Measurements from ENCODE around the gene RTCB. TPM values are rescaled to one million over a fixed set of nuclear protein-coding genes. Genes with fewer than 3 reads are reported as not detected.

Gene RTCB
- polyA plus RNA-seq, 6 donors from 2014 or later, result 105 to 139 (median 130) TPM

DNA sequence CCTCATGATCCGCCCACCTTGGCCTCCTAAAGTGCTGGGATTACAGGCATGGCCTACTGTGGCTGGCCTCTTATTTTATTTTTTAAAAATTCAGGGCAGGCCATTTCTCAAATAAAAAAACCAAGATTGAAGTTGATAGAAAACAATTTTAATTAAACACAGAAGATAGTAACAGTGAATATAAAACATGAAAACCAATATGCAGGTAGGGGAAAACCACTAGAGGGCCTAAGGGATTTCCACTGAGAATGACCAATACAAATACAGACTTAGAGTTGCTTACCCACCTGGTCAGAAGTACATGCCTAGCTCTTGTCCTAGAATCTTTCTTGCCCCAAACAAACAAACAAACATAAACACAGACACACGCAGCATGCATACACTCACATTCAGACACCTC lies 1.7 kb upstream of the RTCB start:
- Mint-ChIP-seq H3K36me3 (no peaks in the 10 kb centered on the region), H3K4me3 (peak overlapping the region in 1 of 8 donors; percentile 96), H3K27ac (no peak overlapping the region), H3K27me3 (peaks cover 20 to 24% (median 24%) of the 10 kb centered on the region in 3 donors), H3K4me1 (peaks cover 10 to 33% (median 21%) of the 10 kb centered on the region in 3 donors), H3K9me3 (peaks cover 0 to 1% (median 0%) of the 10 kb centered on the region in 7 donors)
- no peak for ATAC-seq (ENCODE audit: low read depth in 2 of 2)
- DNase-seq, result no peak

GRCh38 chr22:32411402-32411801 lies 645 bp downstream of the RTCB start:
- ATAC-seq (ENCODE audit: low read depth in 2 of 2) (no peak), DNase-seq (no peak)
- Mint-ChIP-seq H3K9me3 (peaks cover 0 to 1% (median 0%) of the 10 kb centered on the region in 7 donors), H3K36me3 (peaks cover 0 to 5% of the 10 kb centered on the region in 2 donors), H3K4me3 (peak overlapping the region; percentile 90 to 99 (median 96)), H3K27me3 (peaks cover 4 to 11% (median 9%) of the 10 kb centered on the region in 3 donors), H3K4me1 (peaks cover 27 to 55% (median 35%) of the 10 kb centered on the region in 3 donors), H3K27ac (peak overlapping the region; percentile 58 to 97 (median 94))

- Mint-ChIP-seq H3K27ac (peak overlapping the region in 4 of 6 donors; percentile 51 to 97 (median 80)), H3K36me3 (peaks cover 0 to 11% of the 10 kb centered on the region in 2 donors), H3K9me3 (peaks cover 0 to 1% (median 0%) of the 10 kb centered on the region in 7 donors), H3K4me3 (peak overlapping the region; percentile 90 to 99 (median 96)), H3K27me3 (peaks cover 0 to 7% (median 6%) of the 10 kb centered on the region in 3 donors), H3K4me1 (peaks cover 27 to 64% (median 38%) of the 10 kb centered on the region in 3 donors)
- DNase-seq (no peak), ATAC-seq (ENCODE audit: low read depth in 2 of 2) (no peak)
These were observed 1.6 kb downstream of the RTCB start for GRCh38 chr22:32410459-32410858.

DNA sequence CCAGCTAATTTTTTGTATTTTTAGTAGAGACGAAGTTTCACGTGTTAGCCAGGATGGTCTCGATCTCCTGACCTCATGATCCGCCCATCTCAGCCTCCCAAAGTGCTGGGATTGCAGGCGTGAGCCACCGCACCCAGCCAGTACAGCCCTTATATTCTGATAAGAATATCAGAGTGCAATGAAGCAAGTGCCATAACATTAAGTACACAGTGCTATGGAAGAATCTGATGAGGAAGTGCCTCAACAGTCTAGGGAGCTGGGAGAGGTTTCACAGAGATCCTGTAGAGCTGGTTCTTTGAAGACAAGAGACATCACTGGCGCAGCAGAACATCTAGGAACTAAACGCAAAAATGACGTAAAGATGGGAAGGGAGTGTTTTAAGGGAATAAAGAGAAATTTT lies 2.1 kb downstream of the RTCB start:
- no peak for ATAC-seq (ENCODE audit: low read depth in 2 of 2)
- peaks cover 0 to 12% of the 10 kb centered on the region in 2 donors for H3K36me3 Mint-ChIP-seq
- peak overlapping the region in 5 of 6 donors; percentile 13 to 92 (median 60) for H3K27ac Mint-ChIP-seq
- peaks cover 0 to 2% (median 1%) of the 10 kb centered on the region in 3 donors for H3K27me3 Mint-ChIP-seq
- peak overlapping the region; percentile 53 to 98 (median 95) for H3K4me3 Mint-ChIP-seq
- H3K4me1 Mint-ChIP-seq, result peaks cover 27 to 64% (median 38%) of the 10 kb centered on the region in 3 donors
- H3K9me3 Mint-ChIP-seq, result peaks cover 0 to 1% (median 0%) of the 10 kb centered on the region in 7 donors
- no peak for DNase-seq

DNA sequence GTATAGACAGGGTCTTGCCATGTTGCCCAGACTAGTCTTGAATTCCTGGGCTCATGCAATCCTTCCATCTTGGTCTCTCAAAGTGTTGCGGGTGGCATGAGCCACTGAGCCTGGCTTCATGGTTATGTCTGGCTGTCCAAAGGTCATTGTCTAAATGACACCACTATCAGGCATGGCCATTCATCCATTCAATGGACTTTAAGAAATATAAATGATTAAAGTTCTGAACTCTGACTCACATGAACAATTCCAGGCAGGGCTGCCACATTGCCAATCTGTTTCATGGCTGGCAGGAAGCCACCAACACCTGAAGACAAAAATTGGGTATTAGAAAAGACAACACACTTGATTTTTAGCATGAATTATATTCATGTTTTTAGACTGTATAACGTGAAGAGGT lies 4.1 kb downstream of the RTCB start:
- H3K27ac Mint-ChIP-seq, result peak overlapping the region; percentile 22 to 89 (median 82)
- peaks cover 0 to 1% (median 0%) of the 10 kb centered on the region in 7 donors for H3K9me3 Mint-ChIP-seq
- DNase-seq (no peak), ATAC-seq (ENCODE audit: low read depth in 2 of 2) (no peak)
- peak overlapping the region in 6 of 8 donors; percentile 35 to 76 (median 60) for H3K4me3 Mint-ChIP-seq
- H3K27me3 Mint-ChIP-seq, result no peaks in the 10 kb centered on the region
- H3K36me3 Mint-ChIP-seq, result peaks cover 8 to 19% of the 10 kb centered on the region in 2 donors
- H3K4me1 Mint-ChIP-seq, result peaks cover 27 to 66% (median 38%) of the 10 kb centered on the region in 3 donors

DNA sequence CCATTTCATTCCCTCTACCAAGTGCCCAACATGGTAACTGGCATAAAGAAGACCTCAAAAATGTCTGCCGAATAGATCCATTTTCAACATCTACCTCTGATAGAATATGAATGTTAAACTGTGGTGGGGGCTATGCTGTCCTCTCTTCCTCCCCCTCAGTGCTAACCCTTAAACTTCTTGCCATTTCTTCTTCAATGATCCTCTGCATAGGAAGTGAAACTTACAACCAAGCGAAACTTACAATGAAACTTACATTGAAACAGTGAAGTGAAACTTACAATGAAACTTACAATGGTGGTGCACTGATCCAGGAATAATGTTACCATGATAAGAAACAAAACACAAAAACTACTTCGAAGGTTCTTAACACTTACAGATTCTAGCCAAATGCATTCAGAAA lies 4.7 kb downstream of the RTCB start:
- no peaks in the 10 kb centered on the region for H3K27me3 Mint-ChIP-seq
- H3K9me3 Mint-ChIP-seq, result peaks cover 0 to 1% (median 0%) of the 10 kb centered on the region in 7 donors
- H3K36me3 Mint-ChIP-seq, result peaks cover 8 to 19% of the 10 kb centered on the region in 2 donors
- peak; percentile 78 for DNase-seq
- H3K4me3 Mint-ChIP-seq, result peak overlapping the region; percentile 14 to 76 (median 34)
- peaks cover 27 to 60% (median 38%) of the 10 kb centered on the region in 3 donors for H3K4me1 Mint-ChIP-seq
- peak overlapping the region; percentile 22 to 89 (median 83) for H3K27ac Mint-ChIP-seq
- peak; percentile 86 for ATAC-seq (ENCODE audit: low read depth in 2 of 2)

GRCh38 chr22:32404021-32404420 lies 8.0 kb downstream of the RTCB start:
- no peak for DNase-seq
- H3K4me1 Mint-ChIP-seq, result peaks cover 20 to 36% (median 24%) of the 10 kb centered on the region in 3 donors

GRCh38 chr22:32401486-32401885 lies 10.6 kb downstream of the RTCB start:
- Mint-ChIP-seq H3K9me3 (no peaks in the 10 kb centered on the region), H3K27me3 (no peaks in the 10 kb centered on the region), H3K27ac (no peak overlapping the region), H3K4me3 (no peak overlapping the region), H3K36me3 (peaks cover 24 to 42% of the 10 kb centered on the region in 2 donors), H3K4me1 (peaks cover 3 to 13% (median 5%) of the 10 kb centered on the region in 3 donors)
- ATAC-seq (ENCODE audit: low read depth in 2 of 2) (no peak), DNase-seq (no peak)

More at GRCh38 chr22:32404021-32404420, 8.0 kb downstream of the RTCB start:
- ATAC-seq (ENCODE audit: low read depth in 2 of 2), result no peak
- Mint-ChIP-seq H3K9me3 (peaks cover 0 to 1% (median 0%) of the 10 kb centered on the region in 7 donors), H3K27ac (no peak overlapping the region), H3K27me3 (no peaks in the 10 kb centered on the region), H3K36me3 (peaks cover 24 to 37% of the 10 kb centered on the region in 2 donors), H3K4me3 (no peak overlapping the region)

DNA sequence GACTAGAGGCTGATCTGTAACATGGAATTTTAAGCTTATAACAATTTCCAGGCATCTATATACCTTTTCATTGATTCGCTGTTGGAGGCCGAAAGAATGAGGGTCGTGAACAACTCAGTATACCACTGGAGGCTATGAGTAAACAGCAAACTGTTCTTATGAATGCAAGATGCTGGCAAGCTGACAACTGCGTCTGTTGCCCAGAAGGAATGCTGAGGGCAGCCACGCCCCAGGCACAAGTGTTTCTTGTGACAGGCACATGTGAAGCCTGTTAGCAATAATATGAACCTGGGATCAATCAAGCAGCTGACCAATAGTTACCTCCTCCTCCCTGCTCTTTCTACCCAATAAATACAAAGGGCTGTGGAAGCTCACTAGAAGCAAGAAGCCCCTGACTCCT lies 15.3 kb downstream of the RTCB start:
- no peak for ATAC-seq (ENCODE audit: low read depth in 2 of 2)
- H3K27me3 Mint-ChIP-seq, result no peaks in the 10 kb centered on the region
- H3K36me3 Mint-ChIP-seq, result peaks cover 34 to 47% of the 10 kb centered on the region in 2 donors
- H3K9me3 Mint-ChIP-seq, result no peaks in the 10 kb centered on the region
- no peak for DNase-seq
- peaks cover 0 to 8% (median 0%) of the 10 kb centered on the region in 3 donors for H3K4me1 Mint-ChIP-seq
- no peak overlapping the region for H3K4me3 Mint-ChIP-seq
- H3K27ac Mint-ChIP-seq, result no peak overlapping the region

DNA sequence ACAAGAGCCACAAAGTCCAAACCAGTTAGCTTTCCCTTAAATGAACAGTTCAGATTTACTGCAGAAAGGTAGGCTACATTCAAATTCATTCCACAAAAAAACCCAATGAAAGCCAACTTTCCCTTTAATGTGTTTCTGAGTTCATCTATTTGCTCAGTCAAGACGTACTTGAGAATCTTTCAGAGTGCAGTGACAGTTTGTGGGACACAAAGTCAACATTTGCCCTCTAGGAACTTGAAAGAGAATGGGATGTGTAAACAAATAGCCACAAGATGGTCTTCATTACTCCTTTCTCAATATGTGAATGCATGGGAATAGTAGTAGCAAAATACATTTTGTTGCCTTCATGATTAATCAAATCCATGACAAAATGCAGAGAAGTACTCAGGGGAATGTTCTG lies 15.8 kb downstream of the RTCB start:
- no peak overlapping the region for H3K27ac Mint-ChIP-seq
- H3K9me3 Mint-ChIP-seq, result no peaks in the 10 kb centered on the region
- no peak overlapping the region for H3K4me3 Mint-ChIP-seq
- H3K4me1 Mint-ChIP-seq, result peaks cover 0 to 8% (median 0%) of the 10 kb centered on the region in 3 donors
- ATAC-seq (ENCODE audit: low read depth in 2 of 2) (no peak), DNase-seq (no peak)
- no peaks in the 10 kb centered on the region for H3K27me3 Mint-ChIP-seq
- H3K36me3 Mint-ChIP-seq, result peaks cover 34 to 44% of the 10 kb centered on the region in 2 donors

- H3K27ac Mint-ChIP-seq, result peak overlapping the region in 1 of 6 donors; percentile 38
- DNase-seq (no peak), ATAC-seq (ENCODE audit: low read depth in 2 of 2) (no peak)
- no peaks in the 10 kb centered on the region for H3K27me3 Mint-ChIP-seq
- no peak overlapping the region for H3K4me3 Mint-ChIP-seq
- peaks cover 0 to 8% (median 0%) of the 10 kb centered on the region in 3 donors for H3K4me1 Mint-ChIP-seq
- H3K9me3 Mint-ChIP-seq, result no peaks in the 10 kb centered on the region
- H3K36me3 Mint-ChIP-seq, result peaks cover 29 to 40% of the 10 kb centered on the region in 2 donors
These were observed 16.9 kb downstream of the RTCB start for GRCh38 chr22:32395107-32395506.

DNA sequence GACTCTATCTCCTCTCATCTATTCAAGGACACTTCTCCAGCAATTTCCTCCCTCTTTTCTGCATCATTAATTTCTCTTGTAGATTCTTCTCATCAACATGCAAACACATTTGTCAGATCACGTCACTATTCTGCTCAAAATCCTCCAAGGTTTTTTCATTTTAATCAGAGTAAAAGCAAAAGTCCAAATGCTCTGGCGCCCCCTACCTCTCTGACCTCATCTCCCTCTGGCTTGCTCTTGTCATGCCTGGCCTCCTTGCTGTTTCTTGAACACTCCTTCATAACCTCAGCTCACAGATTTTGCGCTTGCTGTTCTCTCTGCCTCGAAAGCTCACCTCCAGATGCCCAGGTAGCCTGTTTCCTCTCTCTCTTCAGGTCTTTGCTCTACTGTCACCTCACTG lies 22.4 kb downstream of the RTCB start:
- no peaks in the 10 kb centered on the region for H3K9me3 Mint-ChIP-seq
- H3K4me1 Mint-ChIP-seq, result peaks cover 0 to 4% (median 0%) of the 10 kb centered on the region in 3 donors
- H3K36me3 Mint-ChIP-seq, result peaks cover 24 to 33% of the 10 kb centered on the region in 2 donors
- H3K27ac Mint-ChIP-seq, result peak overlapping the region in 3 of 6 donors; percentile 14 to 72 (median 59)
- H3K27me3 Mint-ChIP-seq, result no peaks in the 10 kb centered on the region
- DNase-seq, result no peak
- no peak for ATAC-seq (ENCODE audit: low read depth in 2 of 2)
- peak overlapping the region in 1 of 8 donors; percentile 25 for H3K4me3 Mint-ChIP-seq

GRCh38 chr22:32385681-32386080 lies 26.4 kb downstream of the RTCB start:
- Mint-ChIP-seq H3K4me3 (no peak overlapping the region), H3K9me3 (no peaks in the 10 kb centered on the region), H3K27ac (peak overlapping the region in 2 of 6 donors; percentile 21 to 65), H3K27me3 (no peaks in the 10 kb centered on the region), H3K36me3 (peaks cover 10 to 25% of the 10 kb centered on the region in 2 donors), H3K4me1 (no peaks in the 10 kb centered on the region)
- ATAC-seq (ENCODE audit: low read depth in 2 of 2) (no peak), DNase-seq (no peak)

- no peak for DNase-seq
These were observed 31.1 kb downstream of the RTCB start for GRCh38 chr22:32380991-32381390.

More at GRCh38 chr22:32380991-32381390, 31.1 kb downstream of the RTCB start:
- Mint-ChIP-seq H3K27me3 (peaks cover 0 to 5% (median 0%) of the 10 kb centered on the region in 3 donors), H3K9me3 (no peaks in the 10 kb centered on the region), H3K27ac (no peak overlapping the region), H3K36me3 (no peaks in the 10 kb centered on the region), H3K4me1 (no peaks in the 10 kb centered on the region), H3K4me3 (no peak overlapping the region)
- ATAC-seq (ENCODE audit: low read depth in 2 of 2), result no peak
